ENCODE data around the gene FBXO11.
"Not testable (repeated sequence)": the region's sequence is repeated elsewhere in the genome, so short reads cannot be mapped to it uniquely, and the experiment has no call there.

Gene FBXO11

GRCh38 chr2:47853067-47853777 lies 53.1 kb downstream of the FBXO11 start:
- DNase-seq, result not testable (repeated sequence)

- no peak for DNase-seq
These were observed 56.1 kb downstream of the FBXO11 start for GRCh38 chr2:47850198-47850597.

- no peak for DNase-seq
These were observed 56.9 kb downstream of the FBXO11 start for GRCh38 chr2:47849368-47849767.

DNA sequence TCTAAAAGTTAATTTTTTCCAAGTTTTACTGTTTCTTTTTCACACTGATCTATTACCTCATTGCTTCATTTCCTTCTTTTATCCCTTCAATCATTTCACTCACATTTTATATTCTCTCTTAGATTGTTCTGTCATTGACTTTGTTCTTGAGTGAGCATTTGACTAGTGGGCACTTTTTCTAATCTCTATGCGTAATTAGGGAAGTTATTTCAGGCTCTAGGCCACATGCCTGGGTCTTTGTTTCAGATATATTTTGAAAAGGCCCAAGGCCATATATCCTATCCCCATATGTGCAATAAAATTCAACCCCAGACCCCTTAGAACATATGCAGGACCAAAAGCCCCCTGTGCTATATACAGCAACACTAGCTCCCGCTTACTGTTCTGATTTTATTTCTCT lies 62.1 kb downstream of the FBXO11 start:
- DNase-seq, result no peak

- DNase-seq, result no peak
These were observed 62.9 kb downstream of the FBXO11 start for GRCh38 chr2:47843407-47843806.

DNA sequence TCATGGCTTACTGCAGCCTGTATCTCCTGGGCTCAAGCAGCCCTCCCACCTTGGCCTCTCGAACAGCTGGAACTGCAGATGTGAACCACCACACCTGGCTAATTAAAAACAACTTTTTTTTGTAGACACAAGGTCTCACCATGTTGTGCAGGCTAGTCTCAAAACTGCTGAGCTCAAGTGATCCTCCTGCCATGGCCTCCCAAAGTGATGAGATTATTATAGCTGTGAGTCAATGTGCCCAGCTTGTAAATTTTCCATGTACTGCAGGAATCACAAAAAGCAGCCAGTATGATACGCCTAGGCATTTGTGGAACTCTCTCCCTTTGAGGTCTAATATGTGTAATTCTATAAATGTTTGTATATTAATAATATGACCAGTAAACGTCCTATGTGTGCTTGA lies 63.5 kb downstream of the FBXO11 start:
- DNase-seq, result no peak

DNA sequence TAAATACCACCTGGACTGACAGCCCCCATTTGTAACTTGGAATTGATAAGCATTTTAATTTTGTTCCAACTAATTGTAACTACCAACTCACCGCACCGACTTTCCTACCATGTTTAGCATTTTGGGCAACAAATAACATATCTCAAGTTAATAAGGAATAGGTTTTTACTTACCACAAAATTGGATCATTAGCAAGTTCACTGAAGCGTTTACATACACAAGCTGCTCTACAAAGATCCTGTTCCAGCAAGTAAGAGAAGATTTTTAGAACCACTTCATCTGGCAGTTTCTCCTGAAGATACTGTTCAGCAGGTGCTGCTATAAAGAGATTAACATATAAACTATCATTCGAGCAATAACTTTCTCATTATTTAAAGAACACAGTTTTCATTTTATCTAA lies 67.6 kb downstream of the FBXO11 start:
- DNase-seq, result no peak

DNA sequence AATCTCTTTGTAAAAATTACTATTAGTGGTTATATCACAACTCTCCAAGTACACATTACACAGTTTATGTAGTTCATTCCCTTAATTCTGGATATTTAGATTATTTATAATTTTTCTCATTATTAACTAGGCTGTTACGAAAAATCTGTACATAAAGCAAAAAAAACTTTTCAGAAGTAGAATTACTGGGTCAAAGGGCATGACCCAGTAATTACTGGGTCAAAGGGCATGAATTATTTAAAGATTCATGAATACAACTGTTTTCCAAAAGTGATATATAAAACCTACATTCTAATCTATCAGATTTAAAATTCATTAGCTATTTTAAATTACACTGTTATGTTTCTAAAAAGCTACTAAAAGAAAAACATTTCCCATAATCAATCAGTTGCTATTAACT lies 68.0 kb downstream of the FBXO11 start:
- DNase-seq, result no peak

DNA sequence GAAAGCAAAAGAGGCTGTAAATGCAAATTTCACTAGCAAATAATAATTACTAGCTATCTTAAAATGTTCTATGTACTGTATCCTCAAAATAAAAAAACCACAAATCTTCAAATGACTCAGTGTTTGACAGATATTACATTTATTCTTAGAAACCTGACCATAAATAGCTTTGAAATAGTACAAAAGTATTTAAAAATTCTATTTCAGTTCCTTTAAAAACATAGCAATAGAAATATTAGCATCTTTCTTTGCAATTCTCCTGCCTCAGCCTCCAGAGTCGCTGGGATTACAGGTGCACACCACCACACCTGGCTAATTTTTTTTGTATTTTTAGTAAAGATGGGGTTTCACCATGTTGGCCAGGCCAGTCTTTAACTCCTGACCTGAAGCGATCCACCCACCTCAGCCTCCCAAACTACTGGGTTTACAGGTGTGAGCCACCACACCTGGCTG lies 72.8 kb downstream of the FBXO11 start:
- no peak for DNase-seq

- DNase-seq, result no peak
These were observed 83.8 kb downstream of the FBXO11 start for GRCh38 chr2:47822518-47822917.

DNA sequence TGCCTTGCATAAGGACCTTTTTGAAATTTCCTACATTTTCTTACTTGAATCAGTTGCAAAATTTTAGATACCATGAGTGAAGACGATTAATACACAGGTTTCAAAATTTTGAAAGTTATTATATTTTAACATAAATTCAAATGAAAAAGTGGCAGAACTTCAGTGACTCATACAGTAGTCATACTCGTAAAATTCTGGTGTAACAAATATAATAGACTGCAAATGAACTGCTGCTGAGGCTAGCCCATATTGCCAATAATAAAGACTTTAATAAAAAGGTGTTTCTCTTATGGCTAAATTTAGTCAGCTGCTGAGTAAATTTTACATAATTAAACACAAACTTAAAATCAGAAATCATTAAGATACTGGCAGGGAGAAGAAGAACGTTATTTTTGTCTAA lies 86.5 kb downstream of the FBXO11 start:
- no peak for DNase-seq

GRCh38 chr2:47818777-47819176 lies 87.5 kb downstream of the FBXO11 start:
- no peak for DNase-seq

- DNase-seq, result no peak
These were observed 90.5 kb downstream of the FBXO11 start for GRCh38 chr2:47815764-47816163.

DNA sequence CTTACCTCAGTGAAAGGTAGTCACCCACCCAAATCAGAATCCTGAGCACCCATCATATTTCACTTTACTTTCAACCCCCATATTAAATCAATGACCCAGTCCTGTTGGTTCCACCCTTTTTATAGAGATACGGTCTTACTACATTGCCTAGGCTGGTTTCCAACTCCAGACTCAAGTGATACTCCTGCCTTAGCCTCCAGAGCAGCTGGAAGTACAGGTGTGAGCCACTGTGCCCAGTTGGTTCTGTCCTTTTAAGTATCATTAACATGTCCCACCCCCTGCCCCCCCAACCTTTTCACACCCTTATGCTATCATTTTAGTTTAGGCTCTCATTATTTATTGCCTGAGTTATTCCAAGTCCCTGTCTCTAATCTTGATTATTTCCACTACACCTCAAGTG lies 94.6 kb downstream of the FBXO11 start:
- DNase-seq, result no peak

- no peak for DNase-seq
These were observed 95.4 kb downstream of the FBXO11 start for GRCh38 chr2:47810850-47811249.

DNA sequence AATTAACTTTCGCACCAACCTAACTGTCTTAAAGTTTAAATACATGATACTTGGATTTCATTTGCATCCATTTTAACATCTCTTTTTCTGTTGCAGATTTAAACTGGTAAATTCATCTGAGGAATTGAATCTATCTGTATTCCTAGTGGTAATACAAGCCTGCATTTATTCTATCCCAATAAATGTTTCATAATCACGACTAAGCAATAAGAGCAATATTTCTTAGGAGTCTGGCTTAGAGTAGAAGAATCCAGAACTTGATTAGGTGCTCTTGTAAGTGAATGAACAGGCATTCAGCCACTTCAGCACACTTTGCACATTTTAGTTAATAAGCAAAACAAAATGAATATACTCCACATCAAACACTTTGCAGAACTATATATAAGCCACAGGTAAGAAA lies 96.4 kb downstream of the FBXO11 start:
- no peak for DNase-seq

DNA sequence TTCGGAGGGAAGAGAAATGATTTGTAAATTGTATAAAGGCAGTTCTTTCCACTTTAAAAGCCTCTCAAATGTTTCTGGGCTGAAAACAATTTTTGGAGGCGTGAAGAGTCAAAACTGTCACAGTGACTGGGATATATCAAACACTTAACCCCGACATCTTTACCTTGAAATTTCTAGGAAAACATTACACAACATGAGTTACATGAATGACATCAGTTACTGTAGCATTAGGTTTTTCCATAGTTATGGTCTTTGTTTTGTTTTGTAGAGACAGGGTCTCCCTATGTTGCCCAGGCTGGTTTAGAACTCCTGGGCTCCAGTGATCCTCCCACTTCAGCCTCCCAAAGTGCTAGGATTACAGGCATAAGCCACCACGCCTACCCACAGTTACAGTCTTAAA lies 97.7 kb downstream of the FBXO11 start:
- no peak for DNase-seq

DNA sequence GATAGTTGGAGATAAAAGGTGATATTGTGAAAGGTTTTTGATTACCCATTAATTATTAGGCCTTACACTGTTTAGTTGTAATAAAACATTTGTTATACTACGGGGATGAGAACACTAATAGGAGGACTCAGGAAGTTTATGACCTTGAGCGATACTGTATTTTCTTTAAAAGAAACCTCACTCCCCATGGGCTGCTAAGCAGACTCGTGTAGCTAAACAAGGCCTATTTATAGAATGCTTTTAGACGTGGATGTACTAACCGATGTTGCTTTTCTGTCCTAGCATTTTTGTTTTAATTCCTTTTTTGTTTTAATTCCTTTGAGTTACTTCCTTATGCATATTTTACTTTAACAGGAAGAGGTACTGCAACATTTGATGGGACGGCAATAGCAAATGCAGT lies 100.4 kb downstream of the FBXO11 start:
- no peak for DNase-seq

DNA sequence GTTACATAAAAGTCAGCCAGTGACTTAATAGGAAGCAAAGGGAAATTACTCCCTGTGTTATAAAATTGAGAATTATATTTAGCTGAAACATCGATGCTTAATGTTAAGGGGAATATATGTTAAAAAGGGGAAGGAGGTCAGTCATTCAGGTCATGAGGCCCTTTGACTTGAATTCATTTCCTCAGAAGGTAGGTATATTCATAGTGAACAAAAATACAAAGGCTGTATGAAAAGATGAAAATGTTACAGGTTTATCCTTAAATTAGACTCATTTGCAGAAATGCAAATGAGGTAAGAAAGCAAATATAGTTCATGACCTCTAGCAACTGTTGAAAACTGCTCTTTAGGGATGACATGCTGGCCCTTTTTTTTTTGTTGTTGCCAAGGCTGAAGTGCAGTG lies 102.5 kb downstream of the FBXO11 start:
- no peak for DNase-seq

GRCh38 chr2:47803363-47803762 lies 102.9 kb downstream of the FBXO11 start:
- DNase-seq, result no peak

- no peak for DNase-seq
These were observed 105.2 kb downstream of the FBXO11 start for GRCh38 chr2:47801118-47801517.

GRCh38 chr2:47799031-47799609 lies 107.2 kb downstream of the FBXO11 start:
- no peak for DNase-seq

DNA sequence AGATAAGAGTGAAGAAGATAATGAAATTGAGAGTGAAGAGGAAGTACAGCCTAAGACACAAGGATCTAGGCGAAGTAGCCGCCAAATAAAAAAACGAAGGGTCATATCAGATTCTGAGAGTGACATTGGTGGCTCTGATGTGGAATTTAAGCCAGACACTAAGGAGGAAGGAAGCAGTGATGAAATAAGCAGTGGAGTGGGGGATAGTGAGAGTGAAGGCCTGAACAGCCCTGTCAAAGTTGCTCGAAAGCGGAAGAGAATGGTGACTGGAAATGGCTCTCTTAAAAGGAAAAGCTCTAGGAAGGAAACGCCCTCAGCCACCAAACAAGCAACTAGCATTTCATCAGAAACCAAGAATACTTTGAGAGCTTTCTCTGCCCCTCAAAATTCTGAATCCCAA lies 107.7 kb downstream of the FBXO11 start:
- no peak for DNase-seq

Measured in anterior cingulate cortex (tissue), 58 donors.